SK-N-SH (cell line): ENCODE results near the gene ABO.

Experiments
- CTCF ChIP-seq: fragments of 200-600 bp; sonication (generic); IDR thresholded peaks from 2 replicates; pipeline ENCODE4 v1.6.1; 2017; ENCODE audit warnings: antibody characterized with exemption, mild to moderate bottlenecking, moderate library complexity
- EP300 ChIP-seq, 2 experiments: IDR thresholded peaks; 2 replicates each; pipeline versions ENCODE4 v1.4.0 to v1.6.1; 2012; ENCODE audit warnings: borderline replicate concordance in 1 of 2, low read depth in 1 of 2, low read length in 1 of 2
- FOSL2 ChIP-seq: IDR thresholded peaks from 2 replicates; pipeline ENCODE4 v1.4.0; 2012; ENCODE audit warnings: low read depth, mild to moderate bottlenecking, moderate library complexity, borderline replicate concordance
- FOXJ3 ChIP-seq: sonication (generic); formaldehyde crosslinking; IDR thresholded peaks from 2 replicates; pipeline ENCODE4 v1.5.1; 2020; ENCODE audit warnings: mild to moderate bottlenecking, missing genetic modification reagents
- FOXM1 ChIP-seq: IDR thresholded peaks from 2 replicates; pipeline ENCODE4 v1.4.0; 2012; ENCODE audit warnings: low read depth, mild to moderate bottlenecking
- JUND ChIP-seq: IDR thresholded peaks from 2 replicates; pipeline ENCODE4 v1.4.0; 2012
- MAX ChIP-seq: IDR thresholded peaks from 2 replicates; pipeline ENCODE4 v1.4.0; 2012; ENCODE audit warnings: low read depth
- RFX5 ChIP-seq: IDR thresholded peaks from 2 replicates; pipeline ENCODE4 v1.6.1; 2012; ENCODE audit warnings: mild to moderate bottlenecking, improper control_type of control experiment, low read length
- SIN3A ChIP-seq: IDR thresholded peaks from 2 replicates; pipeline ENCODE4 v1.6.1; 2012; ENCODE audit warnings: low read depth, mild to moderate bottlenecking, low read length, moderate library complexity, borderline replicate concordance
- SMC3 ChIP-seq: IDR thresholded peaks from 2 replicates; pipeline ENCODE4 v1.6.1; 2012; ENCODE audit warnings: low read depth, low read length, improper control_type of control experiment
- TAF1 ChIP-seq: IDR thresholded peaks from 2 replicates; pipeline ENCODE4 v1.6.1; 2012; ENCODE audit warnings: low read depth, mild to moderate bottlenecking, low read length, moderate library complexity, borderline replicate concordance
- TEAD4 ChIP-seq: IDR thresholded peaks from 2 replicates; pipeline ENCODE4 v1.4.0; 2012; ENCODE audit warnings: mild to moderate bottlenecking, borderline replicate concordance; ENCODE audit not compliant: insufficient read depth
- ZBTB33 ChIP-seq: IDR thresholded peaks from 2 replicates; pipeline ENCODE4 v1.4.0; 2012; ENCODE audit warnings: low read depth, borderline replicate concordance

GRCh38 chr9:133282464-133283238, 7.7 kb upstream of the ABO start:
- TF ChIP-seq FOXM1: no peak
- TF ChIP-seq TEAD4: no peak
- TF ChIP-seq JUND: no peak
- no peak for TF ChIP-seq FOSL2
- no peak for TF ChIP-seq CTCF
- no peak for TF ChIP-seq MAX
- no peak for TF ChIP-seq SMC3
- TF ChIP-seq RFX5: no peak
- no peak for TF ChIP-seq TAF1
- no peak for TF ChIP-seq ZBTB33
- no peak for TF ChIP-seq EP300 (IDR thresholded peaks at IDR 0.05; ENCODE audit: borderline replicate concordance in 1 of 2, low read depth in 1 of 2, low read length in 1 of 2)
- no peak for TF ChIP-seq FOXJ3 (CRISPR knock-in tag)
- TF ChIP-seq SIN3A: no peak
